IMR-90 (cell line): ENCODE measurements around the gene PTPRG. TPM values are rescaled to one million over a fixed set of nuclear protein-coding genes. Genes with fewer than 3 reads are reported as not detected.

Experiments used
- ATAC-seq: fragments of 200-7000 bp; cut with Tn5 transposase; 2 replicates; pipeline ENCODE4 v1.9.1; 2020; ENCODE audit warnings: low read depth, mild to moderate bottlenecking, moderate library complexity
- BruUV-seq: library from RNA; stranded (reverse); fragments of 400-500 nt; replicated peaks from 2 replicates; lab custom pipeline; 2021; lab: Mats Ljungman, UMichigan
- CTCF ChIA-PET: fragments of 300-600 bp; formaldehyde crosslinking; extraction: SDS; loops from one replicate; lab custom pipeline; 2021; ENCODE audit warnings: antibody characterized with exemption; lab: Yijun Ruan, JAX
- POLR2A ChIA-PET: fragments of 300-600 bp; sonication (Branson Sonifier 250); formaldehyde crosslinking; loops from one replicate; lab custom pipeline; 2022; ENCODE audit warnings: antibody characterized with exemption; ENCODE audit not compliant: unreplicated experiment; lab: Charles Lee
- DNase-seq: peaks from one replicate; pipeline ENCODE4 v3.0.0; 2013
- H2AFZ ChIP-seq: replicated peaks from 2 replicates; pipeline ENCODE3; 2013; ENCODE audit warnings: low read length, mild to moderate bottlenecking; ENCODE audit not compliant: poor library complexity
- H2AK5ac ChIP-seq: 2 replicates; pipeline ENCODE4 v1.6.1; 2013; ENCODE audit warnings: low read depth, low read length, inconsistent platforms
- H2AK9ac ChIP-seq: replicated peaks from 2 replicates; pipeline ENCODE3; 2013; ENCODE audit warnings: mild to moderate bottlenecking, low read depth, low read length, moderate library complexity; ENCODE audit not compliant: poor library complexity
- H2BK120ac ChIP-seq: 2 replicates; pipeline ENCODE4 v1.6.1; 2013; ENCODE audit warnings: low read depth, low read length, inconsistent platforms
- H2BK15ac ChIP-seq: 3 replicates; pipeline ENCODE4 v1.6.1; 2013; ENCODE audit warnings: low read depth, low read length, inconsistent platforms
- H2BK20ac ChIP-seq: 2 replicates; pipeline ENCODE4 v1.6.1; 2013; ENCODE audit warnings: low read depth, mild to moderate bottlenecking, inconsistent platforms, low read length, moderate library complexity
- H2BK5ac ChIP-seq: 2 replicates; pipeline ENCODE4 v1.6.1; 2013; ENCODE audit warnings: mild to moderate bottlenecking, low read depth, low read length, inconsistent platforms; ENCODE audit not compliant: poor library complexity, severe bottlenecking
- H3K14ac ChIP-seq: replicated peaks from 2 replicates; pipeline ENCODE4 v1.6.1; 2013; ENCODE audit warnings: low read depth, low read length, inconsistent platforms
- H3K18ac ChIP-seq: 2 replicates; pipeline ENCODE4 v1.6.1; 2013; ENCODE audit warnings: low read depth, low read length, control low read depth
- H3K23ac ChIP-seq: 2 replicates; pipeline ENCODE4 v1.6.1; 2013; ENCODE audit warnings: low read depth, low read length, inconsistent platforms
- H3K27ac ChIP-seq: 2 replicates; pipeline ENCODE4 v1.5.1; 2013; ENCODE audit warnings: mild to moderate bottlenecking, control low read depth, low read length; ENCODE audit not compliant: insufficient read depth
- H3K27me3 ChIP-seq: 2 replicates; pipeline ENCODE4 v1.6.1; 2013; ENCODE audit warnings: low read length; ENCODE audit not compliant: control insufficient read depth, insufficient read depth
- H3K36me3 ChIP-seq: 2 replicates; pipeline ENCODE4 v1.6.1; 2013; ENCODE audit warnings: low read length, mixed read lengths; ENCODE audit not compliant: control insufficient read depth, insufficient read depth
- H3K4ac ChIP-seq: 2 replicates; pipeline ENCODE4 v1.6.1; 2013; ENCODE audit warnings: low read depth, low read length, inconsistent platforms
- H3K4me1 ChIP-seq: 2 replicates; pipeline ENCODE4 v1.6.1; 2013; ENCODE audit warnings: low read length, mixed read lengths; ENCODE audit not compliant: control insufficient read depth, insufficient read depth
- H3K4me2 ChIP-seq: 2 replicates; pipeline ENCODE4 v1.6.1; 2013; ENCODE audit warnings: low read depth, mild to moderate bottlenecking, control low read depth, low read length, moderate library complexity
- H3K4me3 ChIP-seq: 2 replicates; pipeline ENCODE4 v1.5.1; 2013; ENCODE audit warnings: low read depth, mild to moderate bottlenecking, control low read depth, low read length, moderate library complexity; ENCODE audit not compliant: insufficient read depth
- H3K56ac ChIP-seq: 2 replicates; pipeline ENCODE4 v1.6.1; 2013; ENCODE audit warnings: low read length, inconsistent platforms; ENCODE audit not compliant: insufficient read depth; ENCODE audit errors: extremely low read depth
- H3K79me1 ChIP-seq, 2 experiments: 2 replicates each; pipeline ENCODE4 v1.6.1; 2013; ENCODE audit warnings: low read length in 2 of 2, inconsistent platforms in 1 of 2, low read depth in 1 of 2
- H3K9ac ChIP-seq: 2 replicates; pipeline ENCODE4 v1.6.1; 2013; ENCODE audit warnings: low read depth, low read length, control low read depth
- H3K9me1 ChIP-seq: 2 replicates; pipeline ENCODE4 v1.6.1; 2013; ENCODE audit warnings: low read length, inconsistent platforms; ENCODE audit not compliant: insufficient read depth
- H3K9me3 ChIP-seq: 2 replicates; pipeline ENCODE4 v1.6.1; 2013; ENCODE audit warnings: low read length; ENCODE audit not compliant: control insufficient read depth, insufficient read depth
- H4K20me1 ChIP-seq: 2 replicates; pipeline ENCODE4 v1.6.1; 2013; ENCODE audit warnings: low read length, inconsistent platforms; ENCODE audit not compliant: insufficient read depth
- H4K5ac ChIP-seq: 2 replicates; pipeline ENCODE4 v1.6.1; 2013; ENCODE audit warnings: mild to moderate bottlenecking, low read depth, low read length, control low read depth
- H4K8ac ChIP-seq, 2 experiments: 2 replicates each; pipeline ENCODE4 v1.6.1; 2013; ENCODE audit warnings: low read depth in 2 of 2, low read length in 2 of 2, control low read depth in 1 of 2, inconsistent platforms in 1 of 2
- H4K91ac ChIP-seq: 2 replicates; pipeline ENCODE4 v1.6.1; 2013; ENCODE audit warnings: low read depth, low read length, inconsistent platforms; ENCODE audit not compliant: insufficient read depth
- BHLHE40 ChIP-seq: fragments of 150-350 bp; IDR thresholded peaks from 2 replicates; pipeline ENCODE4 v1.6.1; 2016; ENCODE audit warnings: mild to moderate bottlenecking, low read depth, low read length
- ELK1 ChIP-seq: fragments of 150-350 bp; IDR thresholded peaks from 2 replicates; pipeline ENCODE4 v1.6.1; 2016; ENCODE audit warnings: low read depth, mild to moderate bottlenecking, low read length, moderate library complexity, borderline replicate concordance
- FOS ChIP-seq: fragments of 150-350 bp; IDR thresholded peaks from 2 replicates; pipeline ENCODE4 v1.6.1; 2016; ENCODE audit warnings: low read depth, low read length
- MAFK ChIP-seq: IDR thresholded peaks from 2 replicates; pipeline ENCODE4 v1.6.1; 2012; ENCODE audit warnings: low read depth, low read length, improper control_type of control experiment
- MXI1 ChIP-seq: IDR thresholded peaks from 2 replicates; pipeline ENCODE4 v1.6.1; 2012; ENCODE audit warnings: low read depth, mild to moderate bottlenecking, low read length, moderate library complexity, borderline replicate concordance
- POLR2A ChIP-seq: IDR thresholded peaks from 2 replicates; pipeline ENCODE4 v1.6.1; 2012; ENCODE audit warnings: mild to moderate bottlenecking, low read depth, low read length
- RAD21 ChIP-seq: IDR thresholded peaks from 2 replicates; pipeline ENCODE4 v1.6.1; 2012; ENCODE audit warnings: low read length, improper control_type of control experiment
- SMC3 ChIP-seq: fragments of 150-350 bp; IDR thresholded peaks from 2 replicates; pipeline ENCODE4 v1.6.1; 2016; ENCODE audit warnings: low read depth, mild to moderate bottlenecking, antibody characterized with exemption, low read length, moderate library complexity
- WGBS, 2 experiments: methylation state at CpG; one replicate each; pipeline versions ENCODE4 v1.1.5 to v1.1.7; 2013; ENCODE audit warnings: missing lambda C conversion rate in 2 of 2; ENCODE audit not compliant: insufficient read length in 1 of 2; ENCODE audit errors: extremely low coverage in 2 of 2; 5-methylcytosine and 5-hydroxymethylcytosine counted together
- dilution Hi-C: fragments of 300-500 bp; cut with HindIII; formaldehyde crosslinking; loops from one replicate; pipeline ENCODE4 v1.14.3; 2018; ENCODE audit warnings: low sequenced_read_pairs; ENCODE audit not compliant: unreplicated experiment
- in situ Hi-C: fragments of 300-500 bp; cut with MboI; formaldehyde crosslinking; loops from 3 replicates; pipeline ENCODE4 v1.14.3; 2019; ENCODE audit warnings: low sequenced_read_pairs, inconsistent platforms, mixed read lengths
- intact Hi-C: fragments of 100-400 bp; cut with micrococcal nuclease; formaldehyde crosslinking; loops from 2 replicates; pipeline ENCODE4 v1.10.0; 2022
- polyA plus RNA-seq, 3 experiments: library from polyadenylated mRNA; depleted of rRNA; stranded (reverse); fragments of >200 nt; gene quantifications; 2 replicates each; pipeline ENCODE4 v1.2.3, GENCODE V29; 2012; ENCODE audit warnings: low replicate concordance in 1 of 3
- total RNA-seq: library from RNA; depleted of rRNA; stranded (reverse); fragments of >200 nt; gene quantifications from 2 replicates; pipeline ENCODE4 v1.2.3, GENCODE V29; 2012

The PTPRG gene
- total and polyA plus RNA-seq, 2 of the 4 experiments (the other 2 are of a cell fraction) = 7.7 to 31.0 TPM

GRCh38 chr3:62024882-62025281 lies 463.5 kb downstream of the PTPRG start:
- H2AFZ ChIP-seq = no peak overlapping the region
- no peak overlapping the region for H2BK15ac ChIP-seq
- no peak overlapping the region for H4K91ac ChIP-seq
- in situ Hi-C loops (no loop called here), intact Hi-C loops (no loop called here), dilution Hi-C loops (no loop called here)
- DNase-seq (no peak), ATAC-seq (no peak)
- no TSS peak for BruUV-seq
- H4K5ac ChIP-seq = no peak overlapping the region
- no peak overlapping the region for H3K14ac ChIP-seq
- H3K4me2 ChIP-seq = no peak overlapping the region
- no peak overlapping the region for H3K4ac ChIP-seq
- peaks cover 13 to 14% of the 10 kb centered on the region in 2 experiments; a peak in 3 of 4 replicates for H3K79me1 ChIP-seq
- no peak for TF ChIP-seq ELK1
- TF ChIP-seq RAD21 = no peak
- TF ChIP-seq POLR2A = no peak
- no peak for TF ChIP-seq MXI1
- no peak for TF ChIP-seq FOS
- no peak for TF ChIP-seq SMC3
- no peak for TF ChIP-seq BHLHE40
- no peak for TF ChIP-seq MAFK
- no peak overlapping the region for H3K23ac ChIP-seq
- WGBS, 2 experiments = no CpG with 5 or more reads among the region's 3 CpGs
- POLR2A ChIA-PET = no interaction called here
- no peak overlapping the region for H4K8ac ChIP-seq
- H3K18ac ChIP-seq = no peak overlapping the region
- no peaks in the 10 kb centered on the region for H3K36me3 ChIP-seq
- CTCF ChIA-PET = interaction anchor here (1.0 kb wide), 1 partner anchor 15 kb away, joined by 3 read pairs; no protein-coding TSS in a partner anchor
- no peak overlapping the region for H2BK5ac ChIP-seq
- no peaks in the 10 kb centered on the region for H3K9me3 ChIP-seq
- H2AK9ac ChIP-seq = no peak overlapping the region
- no peak overlapping the region for H3K9ac ChIP-seq
- H3K56ac ChIP-seq = no peak overlapping the region
- no peak overlapping the region for H2AK5ac ChIP-seq
- H2BK120ac ChIP-seq = no peak overlapping the region
- H3K4me1 ChIP-seq = no peaks in the 10 kb centered on the region; the same call in 1 of the 2 replicates
- H3K27me3 ChIP-seq = no peaks in the 10 kb centered on the region
- H3K9me1 ChIP-seq = no peaks in the 10 kb centered on the region; the same call in 1 of the 2 replicates
- H4K20me1 ChIP-seq = 0 out of 2 replicates have a peak, but pooled peaks cover 3% of the 10 kb centered on the region
- no peak overlapping the region for H3K27ac ChIP-seq
- no peak overlapping the region for H3K4me3 ChIP-seq
- no peak overlapping the region for H2BK20ac ChIP-seq
